LoVo (cell line): ENCODE results near the gene APH1B.
"Not testable (repeated sequence)": the region's sequence is repeated elsewhere in the genome, so short reads cannot be mapped to it uniquely, and the experiment has no call there.

Experiments used
- DNase-seq: peaks from one replicate; pipeline ENCODE4 v3.0.0-alpha.2; 2016; ENCODE audit warnings: low spot score

The APH1B gene

DNA sequence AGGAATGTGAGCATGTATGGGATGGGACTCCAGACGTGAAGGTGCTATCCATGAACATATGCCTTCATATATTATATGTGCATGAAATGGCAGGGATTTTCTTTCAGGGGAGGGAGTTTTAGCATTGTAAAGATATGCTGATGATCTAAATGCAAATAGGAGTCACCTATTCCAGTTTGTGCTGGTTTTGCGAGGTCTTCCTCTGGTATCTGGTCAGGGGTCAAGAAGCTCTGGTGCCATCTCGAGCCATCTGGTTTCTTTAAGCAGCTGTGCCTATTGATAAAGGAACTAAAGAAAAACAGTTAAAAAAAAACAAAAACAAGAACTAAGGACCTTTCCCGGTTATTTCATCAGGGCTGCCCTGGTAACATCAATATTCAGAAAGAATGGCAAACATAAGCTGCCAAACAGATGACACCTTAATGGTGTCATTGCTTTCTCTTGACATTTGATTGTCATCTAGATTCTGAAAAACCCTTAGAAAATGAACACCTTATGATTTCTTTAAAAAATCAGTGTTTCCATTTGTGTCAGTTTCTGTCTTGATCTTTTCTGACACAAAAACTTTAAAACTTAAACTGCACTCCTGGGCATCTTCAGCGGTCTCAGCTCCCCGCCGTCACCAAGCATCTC, 22.7 kb downstream of the APH1B start:
- DNase-seq = no peak

DNA sequence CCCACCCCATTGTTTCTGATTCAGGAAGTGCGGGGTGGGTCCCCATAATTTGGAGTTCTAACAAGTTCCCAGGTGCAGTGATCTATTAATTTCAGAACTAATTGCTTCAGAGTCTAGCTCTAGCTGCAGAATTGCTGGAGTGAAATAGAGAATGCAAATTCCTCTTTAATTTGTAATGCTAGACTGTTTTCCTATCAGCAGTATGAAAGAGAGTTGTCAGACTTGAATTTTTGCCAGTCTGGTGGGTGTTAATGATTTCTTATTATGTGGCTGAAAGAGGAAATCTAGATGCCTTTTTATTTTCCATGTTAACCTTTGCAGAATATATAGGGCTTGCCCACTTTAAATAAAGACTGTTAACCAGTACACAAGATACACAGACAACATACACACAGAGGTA, 23.7 kb downstream of the APH1B start:
- no peak for DNase-seq

- DNase-seq = no peak
These were observed 27.9 kb downstream of the APH1B start for GRCh38 chr15:63305260-63305659.

DNA sequence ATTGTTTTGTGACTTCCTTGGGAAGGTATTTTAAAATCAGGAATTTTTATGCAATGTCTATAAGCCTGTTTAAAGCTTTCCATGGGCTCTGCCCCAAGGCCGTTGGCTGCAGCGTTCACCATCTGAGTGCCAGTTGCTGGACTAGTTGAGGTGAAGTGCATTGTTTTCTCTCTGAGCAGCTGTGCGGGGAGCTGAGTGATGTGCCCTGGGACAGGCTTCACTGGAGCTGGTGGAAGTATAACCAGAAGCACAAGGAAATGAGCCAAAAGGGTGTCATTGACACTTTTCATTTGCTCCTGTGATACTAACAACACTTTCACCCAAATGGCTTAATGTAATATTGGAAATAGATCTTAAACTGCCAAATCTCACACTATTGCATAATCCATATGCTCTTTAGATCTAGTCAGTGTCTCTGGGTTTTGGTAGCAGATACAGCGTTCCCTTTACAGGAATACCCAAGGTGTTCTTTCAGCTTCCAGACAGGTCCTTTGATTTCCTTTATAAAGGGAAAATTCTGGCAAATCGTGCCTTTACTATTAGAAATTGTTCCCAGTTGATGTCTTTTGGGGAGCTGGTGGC, 29.2 kb downstream of the APH1B start:
- no peak for DNase-seq

DNA sequence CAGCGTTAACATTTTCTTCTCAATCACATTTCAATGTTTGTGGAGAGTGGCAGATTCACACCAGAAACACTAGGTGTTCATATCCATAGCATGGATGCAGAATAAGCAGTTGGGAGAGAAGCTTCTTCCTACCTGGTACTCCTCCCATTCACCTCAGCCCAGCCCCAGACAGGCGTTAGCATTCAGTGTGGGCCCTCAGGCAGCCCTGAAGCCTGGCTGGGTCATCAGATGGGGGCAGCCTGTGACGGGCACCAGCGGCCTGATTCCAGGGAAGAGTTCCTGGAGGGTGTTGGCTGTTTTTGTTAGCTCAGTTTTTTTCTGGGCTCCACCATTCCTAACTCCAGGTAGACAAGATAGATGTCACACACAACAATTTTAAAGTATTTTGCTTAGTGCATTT, 31.1 kb downstream of the APH1B start:
- no peak for DNase-seq

- DNase-seq = no peak
These were observed 31.5 kb downstream of the APH1B start for GRCh38 chr15:63308947-63309346.

GRCh38 chr15:63310646-63311045, 33.2 kb downstream of the APH1B start:
- no peak for DNase-seq

DNA sequence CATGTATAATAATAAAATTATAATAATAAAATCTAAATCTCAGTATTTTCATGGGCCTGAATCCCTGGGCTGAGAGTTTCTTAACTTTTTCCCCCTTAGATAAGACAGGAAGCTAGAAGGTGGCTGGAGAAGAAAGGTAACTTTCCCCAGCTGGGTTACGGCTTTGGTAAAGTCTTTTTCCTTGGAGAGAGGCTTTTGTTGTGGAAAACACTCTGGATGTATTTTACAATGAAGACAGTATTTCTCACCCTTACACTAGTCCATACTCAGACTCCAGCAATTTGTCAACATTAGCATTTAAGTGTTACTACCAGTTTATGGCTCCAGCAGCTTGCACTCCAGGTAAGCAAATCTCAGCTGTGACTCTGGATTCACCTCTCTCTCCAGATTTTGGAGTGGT, 34.9 kb downstream of the APH1B start:
- DNase-seq = no peak

DNA sequence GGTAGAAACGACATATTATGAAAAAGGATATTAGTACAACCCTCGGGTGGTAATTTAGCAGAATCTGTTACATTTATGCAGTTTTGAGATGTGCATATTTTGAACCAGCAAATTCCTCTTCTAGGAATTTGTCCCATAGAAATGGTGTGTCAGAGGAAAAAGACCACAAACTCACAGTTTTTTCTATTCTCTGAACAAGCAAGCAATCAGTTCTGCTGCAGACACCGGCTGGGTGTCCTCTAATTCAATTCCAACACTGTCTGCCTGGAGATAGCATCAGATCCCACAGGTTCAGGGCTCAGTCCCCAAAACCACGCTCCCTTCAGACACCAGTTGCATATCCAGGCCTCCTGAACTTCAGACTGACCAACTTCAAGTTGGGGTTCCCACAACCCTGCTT, 36.4 kb downstream of the APH1B start:
- no peak for DNase-seq

GRCh38 chr15:63314409-63314808, 37.0 kb downstream of the APH1B start:
- DNase-seq = no peak

DNA sequence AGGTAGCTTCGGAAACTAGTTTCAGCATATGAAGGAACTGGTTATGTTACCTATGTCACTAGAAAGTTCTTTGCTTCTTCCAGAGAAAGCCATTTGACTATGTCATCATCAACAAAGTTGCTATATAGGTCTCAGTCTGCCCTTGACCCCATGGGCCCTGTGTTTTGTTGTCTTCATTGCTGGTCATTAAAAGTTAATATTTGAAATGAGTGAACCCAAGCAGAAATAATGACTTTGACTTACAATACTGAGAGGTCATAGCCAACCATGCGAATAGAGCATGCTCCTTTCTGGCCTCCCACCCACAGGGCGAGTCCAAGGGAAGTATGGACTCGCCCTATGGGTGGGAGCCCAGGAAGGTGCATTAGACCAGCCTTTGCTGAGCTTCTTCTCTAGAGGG, 40.9 kb downstream of the APH1B start:
- DNase-seq = no peak

DNA sequence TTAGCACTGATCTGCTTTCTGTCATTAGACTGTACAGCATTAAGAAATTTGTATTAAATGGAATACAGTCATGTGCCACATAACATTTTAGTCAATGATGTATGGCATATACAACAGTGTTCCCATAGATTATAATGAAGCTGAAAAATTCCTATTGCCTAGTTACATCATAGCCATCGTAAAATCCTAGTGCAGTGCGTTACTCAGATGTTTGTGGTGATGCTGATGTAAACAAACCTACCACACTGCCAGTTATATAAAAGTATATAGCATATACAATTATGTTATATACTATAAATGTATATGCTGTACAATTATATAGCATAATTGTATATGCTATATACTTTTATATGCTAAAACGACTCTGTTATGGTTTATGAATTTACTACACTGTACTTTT, 41.7 kb downstream of the APH1B start:
- peak; percentile 17 for DNase-seq

- not testable (repeated sequence) for DNase-seq
These were observed 43.0 kb downstream of the APH1B start for GRCh38 chr15:63320446-63320845.

- DNase-seq = not testable (repeated sequence)
These were observed 43.6 kb downstream of the APH1B start for GRCh38 chr15:63320981-63321380.

DNA sequence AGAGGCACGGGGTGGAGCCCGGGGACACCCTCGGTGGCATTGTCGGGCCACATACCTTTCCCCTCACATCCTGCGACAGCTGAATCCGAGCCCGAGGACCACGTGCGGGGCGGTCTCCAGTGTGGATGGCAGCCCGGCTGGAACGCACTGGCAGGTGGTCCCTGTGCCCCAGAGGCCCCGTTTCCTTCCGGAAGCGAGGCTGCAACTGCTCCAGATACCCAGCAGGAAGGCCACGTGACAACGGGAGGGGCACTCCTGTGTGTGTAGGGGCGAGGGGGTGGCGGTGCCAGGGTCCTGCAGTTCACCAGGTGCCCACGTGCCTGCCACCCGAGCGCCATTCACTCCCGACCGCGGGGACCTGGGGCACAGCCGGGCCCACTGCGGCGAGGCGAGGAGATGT, 44.1 kb downstream of the APH1B start:
- DNase-seq = no peak

DNA sequence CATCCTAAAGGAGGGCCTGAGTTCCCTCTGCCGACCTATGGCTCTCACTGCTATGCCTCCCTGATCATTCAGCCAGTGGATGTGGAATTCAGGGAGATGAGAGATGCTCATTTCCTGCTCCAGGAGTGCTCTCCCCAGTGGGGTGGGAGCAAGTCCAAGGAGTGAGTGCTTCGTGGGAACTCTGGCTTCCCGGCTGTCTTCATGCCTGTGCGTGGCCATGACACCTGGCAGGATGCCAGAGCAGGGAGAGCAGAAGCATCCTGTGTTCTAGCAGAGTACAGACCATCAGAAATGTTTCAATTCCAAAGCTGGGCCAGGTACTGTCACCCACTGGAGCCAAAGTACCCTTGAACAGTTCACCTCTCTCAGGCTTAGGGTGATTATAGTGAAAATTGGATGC, 45.1 kb downstream of the APH1B start:
- DNase-seq = peak; percentile 7

GRCh38 chr15:63323798-63324563, 46.6 kb downstream of the APH1B start:
- no peak for DNase-seq

- DNase-seq = no peak
These were observed 47.4 kb downstream of the APH1B start for GRCh38 chr15:63324770-63325169.

GRCh38 chr15:63327648-63328421, 50.4 kb downstream of the APH1B start:
- no peak for DNase-seq

- no peak for DNase-seq
These were observed 52.4 kb downstream of the APH1B start for GRCh38 chr15:63329567-63330350.

GRCh38 chr15:63330926-63331325, 53.5 kb downstream of the APH1B start:
- DNase-seq = no peak

- DNase-seq = no peak
These were observed 54.1 kb downstream of the APH1B start for GRCh38 chr15:63331456-63331855.
